ENCODE data around the gene SLC35D2.

SLC35D2 gene

DNA sequence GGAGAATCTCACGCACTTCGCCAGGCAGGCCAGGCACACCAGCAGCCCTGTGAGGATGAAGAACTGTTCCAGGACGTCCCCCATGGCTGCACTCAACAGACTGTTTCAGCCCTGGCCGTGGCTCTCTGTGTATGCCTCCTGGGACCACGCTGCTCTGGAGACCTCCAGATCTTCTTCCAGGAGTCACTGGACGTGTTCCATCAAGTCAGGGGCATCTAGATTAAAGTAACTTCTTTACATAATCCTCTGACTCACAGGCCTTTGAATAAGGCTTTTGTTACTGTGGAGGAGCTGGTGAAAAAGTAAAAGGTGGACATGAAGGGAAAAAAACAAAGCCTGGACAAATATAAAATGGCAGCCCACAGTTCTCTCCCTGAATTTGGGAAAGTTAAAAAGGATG, 81.5 kb downstream of the SLC35D2 start, which contains the start of gene HSD17B3:
TSS of gene HSD17B3 (minus strand) at position 156 of the 400 bp plus-strand sequence. CDS start at position 84, 72 bp downstream.
- Histone ChIP-seq H3K4me1 (ENCODE audit: control insufficient read depth, insufficient read depth, low read length) (no peaks in the 10 kb centered on the region), H3K9ac (ENCODE audit: low read depth, low read length) (no peak within 1 kb of the TSS), H3K27ac (ENCODE audit: low read depth, low read length) (no peak within 1 kb of the TSS), H3K9me3 (ENCODE audit: control insufficient read depth, insufficient read depth, low read length) (no peaks in the 10 kb centered on the region), H3K27me3 (ENCODE audit: control insufficient read depth, insufficient read depth, low read length) (no peaks in the 10 kb centered on the region), H3K4me3 (ENCODE audit: low read depth, low read length) (no peak within 1 kb of the TSS), H3K36me3 (ENCODE audit: control insufficient read depth, insufficient read depth, low read length) (no peaks in the 10 kb centered on the region)

- Histone ChIP-seq H3K4me1 (ENCODE audit: control insufficient read depth, insufficient read depth, low read length) (no peaks in the 10 kb centered on the region), H3K9me3 (ENCODE audit: control insufficient read depth, insufficient read depth, low read length) (no peaks in the 10 kb centered on the region), H3K9ac (ENCODE audit: low read depth, low read length) (no peak overlapping the region), H3K27ac (ENCODE audit: low read depth, low read length) (no peak overlapping the region), H3K4me3 (ENCODE audit: low read depth, low read length) (no peak overlapping the region), H3K36me3 (ENCODE audit: control insufficient read depth, insufficient read depth, low read length) (no peaks in the 10 kb centered on the region), H3K27me3 (ENCODE audit: control insufficient read depth, insufficient read depth, low read length) (no peaks in the 10 kb centered on the region)
These were observed 83.7 kb downstream of the SLC35D2 start for GRCh38 chr9:96299823-96300222.

GRCh38 chr9:96294159-96294545, 89.4 kb downstream of the SLC35D2 start:
- H3K27ac ChIP-seq (ENCODE audit: low read depth, low read length): no peak overlapping the region
- H3K36me3 ChIP-seq (ENCODE audit: control insufficient read depth, insufficient read depth, low read length): no peaks in the 10 kb centered on the region
- no peaks in the 10 kb centered on the region for H3K27me3 ChIP-seq (ENCODE audit: control insufficient read depth, insufficient read depth, low read length)
- H3K9ac ChIP-seq (ENCODE audit: low read depth, low read length): no peak overlapping the region
- no peaks in the 10 kb centered on the region for H3K9me3 ChIP-seq (ENCODE audit: control insufficient read depth, insufficient read depth, low read length)
- no peaks in the 10 kb centered on the region for H3K4me1 ChIP-seq (ENCODE audit: control insufficient read depth, insufficient read depth, low read length)
- no peak overlapping the region for H3K4me3 ChIP-seq (ENCODE audit: low read depth, low read length)

DNA sequence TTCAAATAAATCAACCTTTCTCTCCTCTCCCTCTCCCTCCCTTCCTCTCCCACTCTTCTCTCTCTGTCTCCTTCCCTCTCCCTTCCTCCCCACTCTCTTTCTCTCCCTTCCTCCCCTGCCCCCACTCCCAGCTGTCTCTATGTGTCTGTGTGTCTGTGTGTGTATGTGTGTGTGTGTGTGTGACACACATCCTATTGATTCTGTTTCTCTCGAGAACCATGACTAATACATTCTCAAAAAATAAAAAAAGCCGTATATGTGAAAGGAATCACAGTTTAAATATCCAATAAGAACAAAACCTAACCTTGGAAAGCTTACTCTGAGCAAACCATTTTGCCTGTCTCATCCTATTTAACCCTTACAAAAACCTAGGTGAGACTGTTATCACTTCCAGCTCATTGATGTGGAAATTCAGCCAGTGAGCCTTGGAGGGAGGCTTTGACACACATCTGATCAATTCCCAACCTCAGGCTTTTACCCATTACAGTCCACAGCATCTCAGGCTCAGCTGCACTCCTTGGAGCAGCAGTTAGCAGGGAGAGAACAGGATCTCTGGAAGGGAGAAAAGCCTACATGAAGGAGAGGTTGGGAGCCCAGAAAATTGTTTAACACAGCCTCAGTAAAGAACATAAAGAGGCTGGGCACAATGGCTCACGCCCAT, 89.9 kb downstream of the SLC35D2 start:
- Histone ChIP-seq H3K4me1 (ENCODE audit: control insufficient read depth, insufficient read depth, low read length) (no peaks in the 10 kb centered on the region), H3K9me3 (ENCODE audit: control insufficient read depth, insufficient read depth, low read length) (no peaks in the 10 kb centered on the region), H3K27ac (ENCODE audit: low read depth, low read length) (no peak overlapping the region), H3K9ac (ENCODE audit: low read depth, low read length) (no peak overlapping the region), H3K27me3 (ENCODE audit: control insufficient read depth, insufficient read depth, low read length) (no peaks in the 10 kb centered on the region), H3K4me3 (ENCODE audit: low read depth, low read length) (no peak overlapping the region), H3K36me3 (ENCODE audit: control insufficient read depth, insufficient read depth, low read length) (no peaks in the 10 kb centered on the region)

GRCh38 chr9:96289392-96289791, 94.1 kb downstream of the SLC35D2 start:
- H3K27ac ChIP-seq (ENCODE audit: low read depth, low read length): no peak overlapping the region
- no peaks in the 10 kb centered on the region for H3K4me1 ChIP-seq (ENCODE audit: control insufficient read depth, insufficient read depth, low read length)
- H3K9ac ChIP-seq (ENCODE audit: low read depth, low read length): no peak overlapping the region
- no peaks in the 10 kb centered on the region for H3K36me3 ChIP-seq (ENCODE audit: control insufficient read depth, insufficient read depth, low read length)
- no peaks in the 10 kb centered on the region for H3K27me3 ChIP-seq (ENCODE audit: control insufficient read depth, insufficient read depth, low read length)
- H3K9me3 ChIP-seq (ENCODE audit: control insufficient read depth, insufficient read depth, low read length): peaks cover 11% of the 10 kb centered on the region; the same call in 1 of the 2 replicates
- H3K4me3 ChIP-seq (ENCODE audit: low read depth, low read length): no peak overlapping the region

DNA sequence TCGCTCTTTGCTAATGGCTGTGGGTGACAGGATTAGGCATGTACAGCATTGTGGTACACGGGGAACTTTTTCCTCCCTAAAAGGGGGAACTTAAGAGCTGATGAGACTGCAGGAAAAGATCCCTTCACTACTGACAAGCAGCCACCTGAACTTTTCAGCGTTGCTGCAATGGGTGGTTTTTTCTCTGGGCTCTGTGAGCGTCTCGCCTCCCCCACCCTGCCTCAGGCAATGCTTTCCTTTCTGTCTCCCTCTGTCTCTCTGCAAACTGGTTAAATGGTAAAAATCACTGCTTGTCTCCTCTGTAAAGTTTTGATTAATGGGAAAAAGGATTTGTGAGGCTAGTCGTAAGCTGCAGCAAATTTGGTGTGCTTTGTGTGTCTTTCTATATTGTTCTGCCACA, 101.9 kb downstream of the SLC35D2 start:
- no peak overlapping the region for H3K27ac ChIP-seq (ENCODE audit: low read depth, low read length)
- peaks cover 19% of the 10 kb centered on the region for H3K9me3 ChIP-seq (ENCODE audit: control insufficient read depth, insufficient read depth, low read length)
- H3K36me3 ChIP-seq (ENCODE audit: control insufficient read depth, insufficient read depth, low read length): no peaks in the 10 kb centered on the region
- H3K9ac ChIP-seq (ENCODE audit: low read depth, low read length): no peak overlapping the region
- H3K27me3 ChIP-seq (ENCODE audit: control insufficient read depth, insufficient read depth, low read length): no peaks in the 10 kb centered on the region
- no peaks in the 10 kb centered on the region for H3K4me1 ChIP-seq (ENCODE audit: control insufficient read depth, insufficient read depth, low read length)
- H3K4me3 ChIP-seq (ENCODE audit: low read depth, low read length): no peak overlapping the region

DNA sequence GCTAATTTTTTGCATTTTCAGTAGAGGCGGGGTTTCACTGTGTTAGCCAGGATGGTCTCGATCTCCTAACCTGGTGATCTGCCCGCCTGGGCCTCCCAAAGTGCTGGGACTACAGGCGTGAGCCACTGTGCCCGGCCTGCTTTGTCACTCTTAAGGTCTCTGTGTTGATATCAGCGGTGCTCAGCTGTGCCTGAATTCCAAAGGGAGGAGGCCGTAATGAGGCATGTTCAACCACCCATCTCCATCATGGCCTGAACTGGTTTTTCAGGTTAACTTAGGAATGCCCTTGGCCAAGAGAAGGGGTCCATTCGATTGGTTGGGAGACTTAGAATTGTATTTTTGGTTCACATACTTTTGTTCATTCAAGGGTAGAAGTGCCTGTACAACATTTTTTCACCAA, 103.6 kb downstream of the SLC35D2 start:
- Histone ChIP-seq H3K9ac (ENCODE audit: low read depth, low read length) (no peak overlapping the region), H3K27me3 (ENCODE audit: control insufficient read depth, insufficient read depth, low read length) (no peaks in the 10 kb centered on the region), H3K36me3 (ENCODE audit: control insufficient read depth, insufficient read depth, low read length) (no peaks in the 10 kb centered on the region), H3K4me3 (ENCODE audit: low read depth, low read length) (no peak overlapping the region), H3K9me3 (ENCODE audit: control insufficient read depth, insufficient read depth, low read length) (peaks cover 23% of the 10 kb centered on the region), H3K27ac (ENCODE audit: low read depth, low read length) (no peak overlapping the region), H3K4me1 (ENCODE audit: control insufficient read depth, insufficient read depth, low read length) (no peaks in the 10 kb centered on the region)

GRCh38 chr9:96274939-96275338, 108.6 kb downstream of the SLC35D2 start:
- Histone ChIP-seq H3K9ac (ENCODE audit: low read depth, low read length) (no peak overlapping the region), H3K9me3 (ENCODE audit: control insufficient read depth, insufficient read depth, low read length) (peaks cover 16% of the 10 kb centered on the region), H3K27me3 (ENCODE audit: control insufficient read depth, insufficient read depth, low read length) (no peaks in the 10 kb centered on the region), H3K36me3 (ENCODE audit: control insufficient read depth, insufficient read depth, low read length) (no peaks in the 10 kb centered on the region), H3K4me1 (ENCODE audit: control insufficient read depth, insufficient read depth, low read length) (no peaks in the 10 kb centered on the region), H3K27ac (ENCODE audit: low read depth, low read length) (no peak overlapping the region), H3K4me3 (ENCODE audit: low read depth, low read length) (no peak overlapping the region)

Data from HUES48 (cell line).